ENCODE data around the gene INHBA.

The INHBA gene

GRCh38 chr7:41699516-41699915 lies 3.4 kb downstream of the INHBA start:
- Mint-ChIP-seq H3K27me3 (peaks cover 90% of the 10 kb centered on the region), H3K27ac (peak overlapping the region in 1 of 2 donors; percentile 76), H3K4me3 (no peak overlapping the region)

GRCh38 chr7:41698726-41699125 lies 4.2 kb downstream of the INHBA start:
- Mint-ChIP-seq H3K4me1 (peaks cover 12% of the 10 kb centered on the region), H3K9me3 (no peaks in the 10 kb centered on the region), H3K27me3 (peaks cover 85% of the 10 kb centered on the region), H3K27ac (no peak overlapping the region), H3K4me3 (no peak overlapping the region)
- DNase-seq (no peak), ATAC-seq (no peak)

More at GRCh38 chr7:41699516-41699915, 3.4 kb downstream of the INHBA start:
- ATAC-seq (peak; percentile 39), DNase-seq (no peak)
- H3K4me1 Mint-ChIP-seq: peaks cover 19% of the 10 kb centered on the region
- H3K9me3 Mint-ChIP-seq: no peaks in the 10 kb centered on the region

- H3K4me3 Mint-ChIP-seq: no peak overlapping the region
- H3K9me3 Mint-ChIP-seq: no peaks in the 10 kb centered on the region
- no peak overlapping the region for H3K27ac Mint-ChIP-seq
- H3K27me3 Mint-ChIP-seq: peaks cover 83% of the 10 kb centered on the region
- H3K4me1 Mint-ChIP-seq: peaks cover 12% of the 10 kb centered on the region
- DNase-seq (no peak), ATAC-seq (no peak)
Measured at GRCh38 chr7:41698114-41698513, 4.8 kb downstream of the INHBA start.

- Mint-ChIP-seq H3K27me3 (peaks cover 82% of the 10 kb centered on the region), H3K4me3 (no peak overlapping the region), H3K4me1 (peaks cover 12% of the 10 kb centered on the region), H3K9me3 (no peaks in the 10 kb centered on the region), H3K27ac (no peak overlapping the region)
- DNase-seq: peak in 1 of 2 donors; percentile 12
- no peak for ATAC-seq
Measured at GRCh38 chr7:41696323-41696916, 6.5 kb downstream of the INHBA start.

GRCh38 chr7:41695661-41696322 lies 7.1 kb downstream of the INHBA start:
- DNase-seq (no peak), ATAC-seq (no peak)
- no peak overlapping the region for H3K27ac Mint-ChIP-seq
- peaks cover 81% of the 10 kb centered on the region for H3K27me3 Mint-ChIP-seq
- H3K4me3 Mint-ChIP-seq: no peak overlapping the region
- H3K4me1 Mint-ChIP-seq: peaks cover 12% of the 10 kb centered on the region
- H3K9me3 Mint-ChIP-seq: no peaks in the 10 kb centered on the region

GRCh38 chr7:41694495-41694894 lies 8.4 kb downstream of the INHBA start:
- ATAC-seq (no peak), DNase-seq (no peak)
- H3K9me3 Mint-ChIP-seq: no peaks in the 10 kb centered on the region
- peaks cover 76% of the 10 kb centered on the region for H3K27me3 Mint-ChIP-seq
- no peak overlapping the region for H3K27ac Mint-ChIP-seq
- peaks cover 3% of the 10 kb centered on the region for H3K4me1 Mint-ChIP-seq
- H3K4me3 Mint-ChIP-seq: no peak overlapping the region

- Mint-ChIP-seq H3K4me1 (no peaks in the 10 kb centered on the region), H3K9me3 (no peaks in the 10 kb centered on the region), H3K27me3 (peaks cover 68% of the 10 kb centered on the region), H3K27ac (no peak overlapping the region), H3K4me3 (no peak overlapping the region)
- peak; percentile 15 for ATAC-seq
- no peak for DNase-seq
Measured at GRCh38 chr7:41693150-41693997, 9.5 kb downstream of the INHBA start.

- Mint-ChIP-seq H3K27me3 (peaks cover 59% of the 10 kb centered on the region), H3K4me3 (no peak overlapping the region), H3K9me3 (no peaks in the 10 kb centered on the region), H3K27ac (no peak overlapping the region), H3K4me1 (no peaks in the 10 kb centered on the region)
- DNase-seq (no peak), ATAC-seq (no peak)
Measured at GRCh38 chr7:41692251-41692650, 10.6 kb downstream of the INHBA start.

GRCh38 chr7:41691286-41692190 lies 11.4 kb downstream of the INHBA start:
- H3K4me3 Mint-ChIP-seq: no peak overlapping the region
- no peaks in the 10 kb centered on the region for H3K9me3 Mint-ChIP-seq
- no peak for ATAC-seq
- H3K27ac Mint-ChIP-seq: no peak overlapping the region
- no peak for DNase-seq
- peaks cover 57% of the 10 kb centered on the region for H3K27me3 Mint-ChIP-seq
- H3K4me1 Mint-ChIP-seq: no peaks in the 10 kb centered on the region

GRCh38 chr7:41689815-41690214 lies 13.1 kb downstream of the INHBA start:
- Mint-ChIP-seq H3K4me1 (no peaks in the 10 kb centered on the region), H3K27me3 (peaks cover 39% of the 10 kb centered on the region), H3K4me3 (no peak overlapping the region), H3K9me3 (no peaks in the 10 kb centered on the region), H3K27ac (no peak overlapping the region)
- ATAC-seq: no peak
- no peak for DNase-seq

- no peak overlapping the region for H3K27ac Mint-ChIP-seq
- no peak for DNase-seq
- H3K4me3 Mint-ChIP-seq: no peak overlapping the region
- no peaks in the 10 kb centered on the region for H3K4me1 Mint-ChIP-seq
- H3K27me3 Mint-ChIP-seq: peaks cover 33% of the 10 kb centered on the region
- H3K9me3 Mint-ChIP-seq: no peaks in the 10 kb centered on the region
- no peak for ATAC-seq
Measured at GRCh38 chr7:41688906-41689305, 14.0 kb downstream of the INHBA start.

- no peak for ATAC-seq
- Mint-ChIP-seq H3K27me3 (peaks cover 29% of the 10 kb centered on the region), H3K27ac (no peak overlapping the region), H3K9me3 (no peaks in the 10 kb centered on the region), H3K4me1 (no peaks in the 10 kb centered on the region), H3K4me3 (no peak overlapping the region)
- DNase-seq: no peak
Measured at GRCh38 chr7:41688012-41688625, 14.8 kb downstream of the INHBA start.

GRCh38 chr7:41685684-41686083 lies 17.2 kb downstream of the INHBA start:
- DNase-seq: no peak
- Mint-ChIP-seq H3K4me1 (no peaks in the 10 kb centered on the region), H3K4me3 (no peak overlapping the region), H3K27ac (no peak overlapping the region), H3K27me3 (peaks cover 8% of the 10 kb centered on the region), H3K9me3 (no peaks in the 10 kb centered on the region)
- ATAC-seq: no peak

- DNase-seq: no peak
Measured at GRCh38 chr7:41682422-41682821, 20.5 kb downstream of the INHBA start.

GRCh38 chr7:41679566-41679965 lies 23.3 kb downstream of the INHBA start:
- H3K4me1 Mint-ChIP-seq: no peaks in the 10 kb centered on the region
- no peak overlapping the region for H3K4me3 Mint-ChIP-seq
- H3K27ac Mint-ChIP-seq: no peak overlapping the region
- ATAC-seq (no peak), DNase-seq (no peak)
- H3K27me3 Mint-ChIP-seq: no peaks in the 10 kb centered on the region
- H3K9me3 Mint-ChIP-seq: no peaks in the 10 kb centered on the region

More at GRCh38 chr7:41682422-41682821, 20.5 kb downstream of the INHBA start:
- H3K9me3 Mint-ChIP-seq: no peaks in the 10 kb centered on the region
- no peak overlapping the region for H3K27ac Mint-ChIP-seq
- no peak overlapping the region for H3K4me3 Mint-ChIP-seq
- ATAC-seq: no peak
- H3K4me1 Mint-ChIP-seq: no peaks in the 10 kb centered on the region
- H3K27me3 Mint-ChIP-seq: no peaks in the 10 kb centered on the region
